Mucosa of descending colon (tissue), 3 donors: ENCODE results near the gene PRKCD. TPM values are rescaled to one million over a fixed set of nuclear protein-coding genes. Genes with fewer than 3 reads are reported as not detected.

Source experiments
- ATAC-seq: fragments of 200-7000 bp; cut with Tn5 transposase; one replicate; pipeline ENCODE4 v1.9.1; 2020; ENCODE audit warnings: mild to moderate bottlenecking, moderate library complexity
- DNase-seq, 3 donors: peaks; one replicate each; pipeline ENCODE4 v3.0.0-alpha.2; 2020
- H3K36me3 ChIP-seq: fragments of 200-600 bp; one replicate; pipeline ENCODE4 v1.8.0; 2021; ENCODE audit warnings: low read depth, mild to moderate bottlenecking
- H3K4me1 ChIP-seq: fragments of 200-600 bp; one replicate; pipeline ENCODE4 v1.8.0; 2021; ENCODE audit warnings: low read depth, mild to moderate bottlenecking
- H3K4me3 ChIP-seq: fragments of 200-600 bp; one replicate; pipeline ENCODE4 v1.8.0; 2021; ENCODE audit warnings: mild to moderate bottlenecking
- H3K9me3 ChIP-seq: fragments of 200-600 bp; one replicate; pipeline ENCODE4 v1.8.0; 2021; ENCODE audit warnings: mild to moderate bottlenecking
- intact Hi-C, 2 donors: fragments of 100-400 bp; cut with DNase I in 1 of 2; cut with micrococcal nuclease in 1 of 2; formaldehyde crosslinking; loops; one replicate each; pipeline versions ENCODE4 v1.11.0 to v1.11.1; 2022; cut with DNase I, micrococcal nuclease
- long read RNA-seq, 2 donors: library from polyadenylated mRNA; unstranded; transcript quantifications; one replicate each; pipeline ENCODE4 v2.0.0, GENCODE V29; 2019 to 2021
- total RNA-seq, 3 donors: library from RNA; stranded (reverse); fragmentation: NEBNext Ultra II Directional in 2 of 3; extraction: Animal tissue kit (Norgen Biotek cat#: 25700) in 2 of 3; gene quantifications; one replicate each; pipeline versions ENCODE4 v1.2.1 to v1.2.4, GENCODE V29; 2021 to 2023
- TF ChIP-seq, protein P1 (sequence below): fragments of 200-600 bp; IDR thresholded peaks from one replicate; pipeline ENCODE4 v1.8.0; 2022; ENCODE audit warnings: antibody characterized with exemption, mild to moderate bottlenecking
- donor health status: DM: no; HTN: no; CAD: no; lungs with moderate emphysema.
- donor health status: DM: no; HTN: no; CAD: no.
- donor health status: DM: no; HTN: yes; CAD: no.

The PRKCD gene
- total RNA-seq: 10 to 100 TPM; 46.8 to 87.9 (median 83.4) TPM
- long read RNA-seq, donor 1, transcript PRKCD-202 (18 exons, 2,810 nt): major isoform, 61 of 130 reads
- long read RNA-seq, donor 1, transcript PRKCD-201 (19 exons, 2,680 nt): minor isoform, 46 of 130 reads
- long read RNA-seq, donor 1, partial matches to known transcripts: 9 of 130 reads
- long read RNA-seq, donor 1, other reads (novel, unspliced or antisense): 14 of 130 reads
- long read RNA-seq, donor 2, transcript PRKCD-201 (19 exons, 2,680 nt): minor isoform, 19 of 48 reads
- long read RNA-seq, donor 2, transcript PRKCD-202 (18 exons, 2,810 nt): major isoform, 20 of 48 reads
- long read RNA-seq, donor 2, partial matches to known transcripts: 5 of 48 reads
- long read RNA-seq, donor 2, other reads (novel, unspliced or antisense): 4 of 48 reads

- Histone ChIP-seq H3K36me3 (no peaks in the 10 kb centered on the region), H3K4me1 (peaks cover 47% of the 10 kb centered on the region), H3K9me3 (no peaks in the 10 kb centered on the region), H3K4me3 (peak within 1 kb of the TSS; percentile 87)
- TF ChIP-seq, protein P1, sequence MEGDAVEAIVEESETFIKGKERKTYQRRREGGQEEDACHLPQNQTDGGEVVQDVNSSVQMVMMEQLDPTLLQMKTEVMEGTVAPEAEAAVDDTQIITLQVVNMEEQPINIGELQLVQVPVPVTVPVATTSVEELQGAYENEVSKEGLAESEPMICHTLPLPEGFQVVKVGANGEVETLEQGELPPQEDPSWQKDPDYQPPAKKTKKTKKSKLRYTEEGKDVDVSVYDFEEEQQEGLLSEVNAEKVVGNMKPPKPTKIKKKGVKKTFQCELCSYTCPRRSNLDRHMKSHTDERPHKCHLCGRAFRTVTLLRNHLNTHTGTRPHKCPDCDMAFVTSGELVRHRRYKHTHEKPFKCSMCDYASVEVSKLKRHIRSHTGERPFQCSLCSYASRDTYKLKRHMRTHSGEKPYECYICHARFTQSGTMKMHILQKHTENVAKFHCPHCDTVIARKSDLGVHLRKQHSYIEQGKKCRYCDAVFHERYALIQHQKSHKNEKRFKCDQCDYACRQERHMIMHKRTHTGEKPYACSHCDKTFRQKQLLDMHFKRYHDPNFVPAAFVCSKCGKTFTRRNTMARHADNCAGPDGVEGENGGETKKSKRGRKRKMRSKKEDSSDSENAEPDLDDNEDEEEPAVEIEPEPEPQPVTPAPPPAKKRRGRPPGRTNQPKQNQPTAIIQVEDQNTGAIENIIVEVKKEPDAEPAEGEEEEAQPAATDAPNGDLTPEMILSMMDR: peak; percentile 44
- DNase-seq: peak; percentile 89 to 94 (median 91)
- peak; percentile 77 for ATAC-seq
- intact Hi-C loops: no loop called here
These were observed at the start of gene PRKCD for GRCh38 chr3:53160660-53161449. TSS of gene PRKCD (plus strand) at chr3:53161209. CDS start at chr3:53178423, 17,214 bp downstream.

DNA sequence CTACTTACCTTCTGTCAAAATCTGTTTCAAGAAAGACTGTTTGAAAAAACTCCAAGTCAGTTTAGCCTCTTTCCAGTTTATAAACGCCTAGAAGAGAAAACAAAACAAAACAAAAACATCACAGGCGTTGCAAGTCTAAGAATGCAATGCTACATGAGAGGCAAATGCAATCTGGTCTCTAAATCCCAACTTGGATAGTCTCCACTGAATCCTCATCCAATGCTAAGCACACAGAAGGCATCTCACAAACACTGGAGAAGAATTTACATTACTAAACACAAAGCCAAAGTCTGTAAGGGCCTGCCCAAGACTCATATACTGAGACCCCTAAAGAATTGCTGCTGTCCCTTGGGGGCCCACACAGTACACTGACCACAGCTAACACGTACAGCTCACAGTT is 49.2 kb upstream of the PRKCD start:
- intact Hi-C loops: loop anchor here in 1 of 2 donors (5.0 kb wide), 1 partner anchor 85 kb away; no protein-coding TSS in a partner anchor
- H3K4me1 ChIP-seq: no peaks in the 10 kb centered on the region
- no peaks in the 10 kb centered on the region for H3K9me3 ChIP-seq
- H3K4me3 ChIP-seq: no peak overlapping the region
- no peaks in the 10 kb centered on the region for H3K36me3 ChIP-seq
- ATAC-seq: no peak
- TF ChIP-seq, protein P1: no peak
- no peak for DNase-seq

GRCh38 chr3:53113293-53114010 is 47.6 kb upstream of the PRKCD start:
- DNase-seq: no peak
- Histone ChIP-seq H3K36me3 (no peaks in the 10 kb centered on the region), H3K9me3 (no peaks in the 10 kb centered on the region), H3K4me3 (no peak overlapping the region), H3K4me1 (no peaks in the 10 kb centered on the region)
- ATAC-seq: no peak
- intact Hi-C loops: loop anchor here (1.0 to 5.0 kb wide), 2 partner anchors 83 to 84 kb away; no protein-coding TSS in a partner anchor
- TF ChIP-seq, protein P1: no peak

GRCh38 chr3:53114011-53114400 is 47.0 kb upstream of the PRKCD start:
- TF ChIP-seq, protein P1: peak; percentile 75
- Histone ChIP-seq H3K36me3 (no peaks in the 10 kb centered on the region), H3K9me3 (no peaks in the 10 kb centered on the region), H3K4me1 (no peaks in the 10 kb centered on the region), H3K4me3 (no peak overlapping the region)
- DNase-seq (peak in 2 of 3 donors; percentile 80 to 95), ATAC-seq (peak; percentile 94)
- intact Hi-C loops: loop anchor here (1.0 to 5.0 kb wide), 2 partner anchors 82 to 83 kb away; no protein-coding TSS in a partner anchor

DNA sequence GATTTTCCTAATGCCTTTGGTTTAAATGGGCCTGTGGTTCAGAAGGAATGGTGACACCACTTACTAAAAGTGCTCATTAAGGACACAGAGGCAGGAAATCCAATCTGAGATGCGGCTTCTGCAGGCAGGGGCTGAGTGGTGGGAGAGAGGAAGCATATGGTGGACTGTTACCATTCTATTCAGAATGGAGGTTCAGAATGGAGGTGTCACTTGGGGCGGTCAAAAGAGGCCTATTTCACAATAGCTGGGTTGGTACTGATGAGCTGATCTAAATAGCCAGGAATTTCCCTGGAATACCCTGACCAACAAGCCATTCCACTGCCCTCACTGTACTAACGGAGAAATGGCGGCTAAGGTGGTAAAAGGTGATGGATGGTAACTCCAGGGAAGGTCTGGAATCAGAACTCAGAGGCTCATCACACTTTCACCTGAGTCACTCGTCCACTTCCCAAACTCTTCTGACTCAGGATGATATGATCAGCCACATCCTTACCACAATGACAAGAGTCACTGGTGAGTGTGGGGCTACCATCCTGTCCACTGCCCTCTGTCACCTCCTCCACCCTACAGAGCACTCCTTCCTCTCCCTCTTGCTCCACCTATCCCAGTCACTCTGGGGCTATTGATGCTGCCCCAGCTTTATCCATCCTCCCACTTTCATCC is 46.5 kb upstream of the PRKCD start:
- DNase-seq: no peak
- TF ChIP-seq, protein P1: no peak
- no peak overlapping the region for H3K4me3 ChIP-seq
- peak; percentile 34 for ATAC-seq
- H3K4me1 ChIP-seq: no peaks in the 10 kb centered on the region
- H3K36me3 ChIP-seq: no peaks in the 10 kb centered on the region
- intact Hi-C loops: loop anchor here (1.0 to 5.0 kb wide), 2 partner anchors 82 to 83 kb away; no protein-coding TSS in a partner anchor
- no peaks in the 10 kb centered on the region for H3K9me3 ChIP-seq
